ENCODE results near the gene ADCK2.

DNA sequence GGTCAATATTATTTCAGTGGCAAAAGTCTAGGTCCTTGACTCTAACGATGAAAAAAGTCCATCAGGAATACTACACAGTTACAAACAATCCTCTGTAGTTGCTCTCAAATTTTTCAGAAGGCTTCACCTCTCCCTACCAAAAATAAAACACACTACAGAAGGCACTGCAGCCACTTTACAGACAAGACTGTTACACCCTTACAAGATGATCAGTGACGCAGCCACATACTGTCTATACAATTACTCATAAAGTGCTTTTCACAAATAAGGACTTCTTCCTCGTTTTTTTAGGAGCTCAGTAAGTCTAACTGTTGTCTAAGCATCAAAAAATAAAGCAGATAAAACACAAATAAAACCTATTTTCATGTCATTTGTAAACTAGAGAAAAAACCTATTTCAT is 50.8 kb downstream of the ADCK2 start:
- TF ChIP-seq, protein P1, sequence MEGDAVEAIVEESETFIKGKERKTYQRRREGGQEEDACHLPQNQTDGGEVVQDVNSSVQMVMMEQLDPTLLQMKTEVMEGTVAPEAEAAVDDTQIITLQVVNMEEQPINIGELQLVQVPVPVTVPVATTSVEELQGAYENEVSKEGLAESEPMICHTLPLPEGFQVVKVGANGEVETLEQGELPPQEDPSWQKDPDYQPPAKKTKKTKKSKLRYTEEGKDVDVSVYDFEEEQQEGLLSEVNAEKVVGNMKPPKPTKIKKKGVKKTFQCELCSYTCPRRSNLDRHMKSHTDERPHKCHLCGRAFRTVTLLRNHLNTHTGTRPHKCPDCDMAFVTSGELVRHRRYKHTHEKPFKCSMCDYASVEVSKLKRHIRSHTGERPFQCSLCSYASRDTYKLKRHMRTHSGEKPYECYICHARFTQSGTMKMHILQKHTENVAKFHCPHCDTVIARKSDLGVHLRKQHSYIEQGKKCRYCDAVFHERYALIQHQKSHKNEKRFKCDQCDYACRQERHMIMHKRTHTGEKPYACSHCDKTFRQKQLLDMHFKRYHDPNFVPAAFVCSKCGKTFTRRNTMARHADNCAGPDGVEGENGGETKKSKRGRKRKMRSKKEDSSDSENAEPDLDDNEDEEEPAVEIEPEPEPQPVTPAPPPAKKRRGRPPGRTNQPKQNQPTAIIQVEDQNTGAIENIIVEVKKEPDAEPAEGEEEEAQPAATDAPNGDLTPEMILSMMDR (IDR thresholded peaks at IDR 0.05), result no peak
- TF ChIP-seq ZFX (IDR thresholded peaks at IDR 0.05; ENCODE audit: borderline replicate concordance), result no peak

Data from 22Rv1 (cell line).